GM21390 (cell line): Measurements from ENCODE around the gene TBPL1.
"Not testable (repeated sequence)": the region's sequence is repeated elsewhere in the genome, so short reads cannot be mapped to it uniquely, and the experiment has no call there.

ENCODE experiments used
- ATAC-seq: cut with Tn5 transposase; IDR thresholded peaks from one replicate; pipeline ENCODE4 v1.9.1; 2021; ENCODE audit not compliant: unreplicated experiment

Gene TBPL1

GRCh38 chr6:133951881-133952814, 876 bp upstream of the TBPL1 start:
- peak; percentile 47 for ATAC-seq

- ATAC-seq, result no peak
Measured at GRCh38 chr6:133953634-133954415, 801 bp downstream of the TBPL1 start.

- no peak for ATAC-seq
Measured at GRCh38 chr6:133954657-133955576, 1.9 kb downstream of the TBPL1 start.

- ATAC-seq, result no peak
Measured at GRCh38 chr6:133955582-133956415, 2.8 kb downstream of the TBPL1 start.

- no peak for ATAC-seq
Measured at GRCh38 chr6:133956416-133957049, 3.5 kb downstream of the TBPL1 start.

DNA sequence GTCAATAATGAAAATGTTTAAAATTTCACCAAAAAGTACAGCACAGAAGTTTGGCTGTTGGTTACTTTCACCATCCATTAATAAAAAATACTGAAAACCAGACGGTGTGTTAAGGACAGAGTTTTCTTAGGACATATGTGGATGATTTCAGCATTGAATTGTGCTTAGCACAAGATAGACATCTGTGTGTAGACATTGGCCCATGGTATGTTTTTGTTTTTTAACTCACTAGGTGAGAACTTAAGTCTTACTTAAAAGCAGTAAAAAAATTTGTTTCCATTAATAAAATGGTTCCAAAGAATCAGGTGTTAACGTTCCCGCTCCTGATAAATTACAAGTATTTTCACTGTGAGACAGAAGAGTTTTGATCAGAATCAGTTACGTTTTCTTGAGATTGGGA, 4.2 kb downstream of the TBPL1 start:
- no peak for ATAC-seq

DNA sequence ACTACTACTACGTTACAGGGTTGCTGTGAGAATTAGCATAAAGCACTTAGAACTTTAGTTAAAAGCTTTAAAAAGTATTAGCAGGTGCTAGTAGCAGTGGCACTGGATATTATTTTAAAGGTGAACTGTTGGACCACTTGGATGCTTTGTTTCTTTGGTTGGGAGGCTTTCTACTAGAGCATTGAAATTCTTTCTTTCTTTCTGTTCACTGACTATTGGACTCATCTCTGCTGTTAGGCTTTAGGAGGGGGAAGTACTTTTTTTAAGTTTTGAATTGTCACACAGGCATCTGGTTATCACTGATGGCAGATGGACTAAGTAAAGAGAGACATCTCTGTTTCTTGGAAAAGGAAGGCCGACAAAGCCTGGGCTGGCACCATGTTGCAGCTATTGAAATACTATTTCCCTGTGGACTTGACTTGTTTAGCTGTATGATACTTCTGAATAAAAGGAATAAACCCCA, 4.8 kb downstream of the TBPL1 start:
- no peak for ATAC-seq

DNA sequence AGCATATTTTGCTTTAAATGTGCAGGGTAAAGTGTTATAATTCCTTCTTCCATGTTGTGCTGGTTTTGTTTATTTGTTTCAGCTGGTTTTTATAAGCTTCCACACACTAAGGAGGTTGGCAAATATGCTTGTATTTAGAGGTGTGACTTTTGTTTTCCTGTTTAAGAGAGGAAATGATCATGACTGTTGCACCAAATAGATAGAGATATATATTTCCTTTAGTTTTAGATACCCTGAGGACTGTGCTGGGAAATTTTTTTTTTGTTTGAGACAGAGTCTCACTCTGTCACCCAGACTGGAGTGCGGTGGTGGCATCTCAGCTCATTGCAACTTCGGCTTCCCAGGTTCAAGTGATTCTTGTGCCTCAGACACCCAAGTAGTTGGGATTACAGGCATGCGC, 5.8 kb downstream of the TBPL1 start:
- ATAC-seq, result no peak

DNA sequence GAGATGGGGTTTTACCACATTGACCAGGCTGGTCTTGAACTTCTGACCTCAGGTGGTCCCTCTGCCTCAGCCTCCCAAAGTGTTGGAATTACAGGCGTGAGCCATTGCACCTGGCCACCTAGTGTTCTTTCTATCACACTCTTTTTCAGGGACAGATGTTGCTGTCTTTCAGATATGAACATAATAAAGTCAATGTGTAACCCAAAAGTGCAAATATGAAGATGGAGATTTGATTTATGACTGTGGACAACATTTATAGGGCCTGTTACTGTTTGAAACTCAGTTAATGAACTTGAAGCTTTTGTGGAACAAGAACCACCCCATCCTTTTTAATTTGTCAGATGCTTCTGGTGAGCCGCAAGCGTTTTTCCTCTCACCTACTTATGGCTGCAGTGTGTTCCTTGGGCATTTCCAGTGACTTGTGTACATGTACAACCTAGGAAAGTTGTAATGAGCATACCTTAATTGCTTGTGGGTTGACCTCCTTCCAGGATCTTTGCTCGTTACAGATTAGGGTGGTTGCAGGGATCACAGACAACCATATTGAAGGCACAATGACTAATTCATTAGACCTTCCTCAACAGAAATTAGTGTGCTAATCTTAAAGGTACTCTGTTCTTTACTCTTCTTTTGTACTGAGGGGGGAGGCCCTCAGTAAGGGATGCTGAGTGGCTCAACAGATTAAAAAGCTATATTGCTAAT, 6.8 kb downstream of the TBPL1 start:
- no peak for ATAC-seq

DNA sequence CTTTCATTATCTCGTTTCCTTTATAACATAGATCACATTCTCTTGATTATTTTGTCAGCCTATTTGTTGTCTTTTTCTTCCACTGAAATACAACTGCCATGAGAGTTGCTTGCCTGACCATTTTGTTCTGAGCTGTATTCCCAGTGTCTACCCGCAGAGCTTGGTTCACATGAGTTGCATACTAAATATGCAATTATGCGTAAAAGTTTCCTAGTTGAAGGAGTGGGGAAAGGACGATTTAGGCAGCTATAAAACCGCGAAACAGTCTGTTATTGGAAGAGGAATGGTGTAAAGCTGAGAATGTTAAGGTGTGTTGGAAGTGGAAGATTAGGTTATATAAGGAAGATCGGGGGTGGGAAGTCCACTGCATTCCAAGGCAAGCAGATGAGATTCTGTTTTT, 8.8 kb downstream of the TBPL1 start:
- ATAC-seq, result no peak

DNA sequence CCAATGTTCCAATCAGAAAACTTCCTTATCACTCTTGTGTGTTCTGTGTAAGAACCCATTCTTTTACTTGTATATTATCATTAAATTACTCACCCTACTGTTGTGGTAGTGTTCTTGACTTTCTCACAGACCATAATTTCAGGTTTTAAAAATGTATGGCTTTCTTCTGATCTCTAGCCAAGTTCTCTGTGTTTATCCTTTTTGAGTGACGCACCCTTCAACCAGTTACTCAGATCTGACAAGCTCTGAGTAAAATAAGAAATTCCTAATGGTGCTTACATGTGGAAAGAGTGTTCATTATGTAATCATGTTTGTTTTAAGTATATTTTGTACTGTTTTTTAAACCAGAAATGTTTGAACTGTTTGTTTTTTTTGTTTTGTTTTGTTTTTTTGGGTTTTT, 11.0 kb downstream of the TBPL1 start:
- no peak for ATAC-seq

DNA sequence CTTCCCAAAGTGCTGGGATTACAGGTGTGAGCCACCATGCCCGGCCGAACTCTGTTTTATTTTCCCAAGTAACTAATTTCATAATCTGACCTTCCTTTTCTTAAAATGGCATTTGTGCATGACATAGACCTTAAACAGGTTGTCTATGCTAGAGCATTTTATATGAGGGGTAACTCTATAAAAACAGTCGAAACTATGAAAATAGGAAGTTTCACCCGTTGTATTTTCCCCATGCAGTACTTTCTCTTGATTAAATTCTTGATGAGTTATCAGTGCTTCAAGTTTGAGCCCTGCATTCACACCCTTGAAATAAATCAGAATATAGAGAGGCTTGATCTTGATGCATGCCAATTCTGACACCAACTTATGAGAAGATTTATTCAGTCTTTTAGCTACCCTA, 11.7 kb downstream of the TBPL1 start:
- ATAC-seq, result no peak

GRCh38 chr6:133965817-133966360, 12.9 kb downstream of the TBPL1 start:
- ATAC-seq, result no peak

- ATAC-seq, result peak; percentile 93
Measured at GRCh38 chr6:133966654-133967329, 13.8 kb downstream of the TBPL1 start.

- no peak for ATAC-seq
Measured at GRCh38 chr6:133967347-133967746, 14.3 kb downstream of the TBPL1 start.

DNA sequence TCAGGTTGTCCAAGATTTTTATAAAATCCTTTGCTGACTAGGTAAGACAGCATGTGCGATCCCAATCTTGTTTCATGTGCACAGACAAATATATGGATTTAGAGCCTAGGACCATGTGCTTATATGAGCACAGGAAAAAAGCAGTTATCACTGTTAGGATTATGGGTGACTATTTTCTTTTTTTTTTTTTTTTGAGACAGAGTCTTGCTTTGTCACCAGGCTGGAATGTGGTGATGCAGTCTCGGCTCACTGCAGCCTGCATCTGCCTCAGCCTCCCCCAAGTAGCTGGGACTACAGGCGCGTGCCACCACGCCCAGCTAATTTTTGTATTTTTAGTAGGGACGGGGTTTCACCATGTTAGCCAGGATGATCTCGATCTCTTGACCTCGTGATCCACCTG, 14.8 kb downstream of the TBPL1 start:
- not testable (repeated sequence) for ATAC-seq

DNA sequence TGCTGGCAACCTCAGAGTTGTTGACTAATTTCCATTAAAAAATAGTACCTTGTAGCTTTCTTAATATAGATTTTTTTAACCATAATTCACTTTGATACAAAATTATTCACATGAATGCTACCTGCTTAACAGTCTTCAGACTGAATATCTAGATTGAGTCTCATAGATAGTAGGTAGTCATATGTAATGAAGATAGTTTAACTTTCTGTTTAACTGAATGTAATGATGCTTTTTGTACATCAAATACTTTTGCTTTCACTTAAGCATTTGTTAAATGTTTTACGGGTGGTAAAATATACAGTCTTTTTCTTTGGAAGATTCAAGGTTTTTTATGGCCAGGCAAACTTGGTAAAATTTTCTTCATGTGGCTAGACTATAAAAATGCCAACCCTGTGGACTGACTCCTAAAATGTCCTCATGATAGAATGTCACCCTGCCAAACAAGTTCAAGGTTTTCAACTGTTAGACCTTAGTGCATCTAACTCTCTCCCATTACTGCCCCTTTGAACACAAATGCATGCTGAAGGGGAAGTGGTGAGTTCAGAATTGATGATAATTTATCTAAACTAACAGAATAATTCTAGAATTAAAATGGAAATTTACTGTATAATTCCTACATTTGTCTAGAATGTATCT, 16.4 kb downstream of the TBPL1 start:
- no peak for ATAC-seq

DNA sequence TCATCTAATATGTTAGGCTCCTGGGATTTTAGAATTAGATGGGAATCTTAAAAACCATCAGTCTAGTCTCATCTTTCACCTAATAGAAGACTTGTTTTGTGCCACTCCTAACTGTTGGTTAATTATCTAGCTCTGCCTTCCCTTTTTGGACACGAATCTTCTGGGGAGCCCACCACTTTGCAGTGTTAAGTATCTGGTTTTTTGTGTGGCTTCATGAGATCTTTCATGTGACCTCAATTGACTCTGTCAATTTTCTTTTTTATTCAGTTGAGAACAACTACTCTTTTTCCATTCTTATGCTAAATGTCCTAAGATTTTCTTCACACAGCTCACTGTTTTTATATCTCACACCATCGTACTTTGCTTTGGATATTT, 16.9 kb downstream of the TBPL1 start:
- no peak for ATAC-seq
